GM18526 (cell line): ENCODE data around the gene CHPT1.
A peak's percentile ranks its signal among the peaks of the same experiment; 100 is the strongest.

Experiments
- POLR2A ChIP-seq: IDR thresholded peaks from 3 replicates; pipeline ENCODE4 v1.6.1; 2011; ENCODE audit not compliant: insufficient read length; ENCODE audit errors: extremely low read depth

Gene CHPT1

DNA sequence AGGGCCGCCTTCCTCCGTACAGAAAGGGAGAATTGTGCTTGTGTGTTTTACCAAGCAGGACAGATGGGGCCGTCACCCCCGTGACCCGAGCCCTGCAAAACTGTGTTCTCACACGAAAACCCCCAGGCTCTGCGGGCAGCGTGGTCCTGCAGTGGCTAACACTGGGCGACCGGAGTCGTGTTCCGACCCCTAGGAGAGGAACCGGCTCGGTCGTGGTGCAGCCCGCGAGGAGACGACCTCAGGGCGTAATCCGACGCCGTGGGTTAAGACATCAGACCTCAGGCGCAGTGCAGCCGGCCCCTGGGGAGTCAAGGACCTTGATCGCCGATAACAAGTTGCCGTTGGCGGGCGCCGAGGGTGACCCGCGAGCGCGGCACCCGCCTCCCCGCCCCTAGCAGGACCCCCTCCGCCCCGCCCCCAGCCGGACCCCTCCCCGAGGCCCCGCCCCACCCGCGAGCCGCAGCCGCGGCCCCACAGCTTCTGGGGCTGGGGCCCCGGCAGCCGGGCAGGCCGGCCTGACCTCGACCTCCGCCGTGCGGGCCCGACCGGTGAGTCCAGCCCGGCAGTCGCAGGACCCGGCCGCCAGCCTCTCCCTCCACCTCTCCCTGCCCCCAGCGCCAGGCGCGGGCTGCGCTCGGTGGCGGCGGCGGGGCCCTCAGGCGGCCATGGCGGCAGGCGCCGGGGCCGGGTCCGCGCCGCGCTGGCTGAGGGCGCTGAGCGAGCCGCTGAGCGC, at the start of gene CHPT1:
Gene CHPT1, plus strand, starts transcription at position 444 of the 733 bp plus-strand sequence. Its CDS starts 222 bp downstream, at position 666.
- peak; percentile 26 for TF ChIP-seq POLR2A

DNA sequence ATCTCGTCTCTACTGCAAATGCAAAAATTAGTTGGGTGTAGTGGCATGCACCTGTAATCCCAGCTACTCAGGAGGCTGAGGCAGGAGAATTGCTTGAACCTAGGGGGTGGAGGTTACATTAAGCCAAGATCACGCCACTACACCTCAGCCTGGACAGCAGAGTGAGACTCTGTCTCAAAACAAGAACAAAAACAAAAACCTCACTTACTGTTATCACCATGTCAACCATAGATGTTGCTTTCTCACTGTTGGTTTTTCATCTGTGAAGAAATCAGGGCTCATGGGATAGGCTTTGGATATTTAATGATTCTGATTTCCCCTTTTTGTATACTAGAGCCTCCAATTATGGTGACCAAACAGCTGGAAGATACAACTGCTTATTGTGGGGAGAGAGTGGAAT, 49.7 kb upstream of the CHPT1 start:
- TF ChIP-seq POLR2A, result no peak

- TF ChIP-seq POLR2A, result no peak
Observed at GRCh38 chr12:101648195-101648594, 49.2 kb upstream of the CHPT1 start.

GRCh38 chr12:101650346-101651117, 46.9 kb upstream of the CHPT1 start:
- no peak for TF ChIP-seq POLR2A

GRCh38 chr12:101653030-101653429, 44.4 kb upstream of the CHPT1 start:
- TF ChIP-seq POLR2A, result no peak

- no peak for TF ChIP-seq POLR2A
Observed at GRCh38 chr12:101653503-101653902, 43.9 kb upstream of the CHPT1 start.

GRCh38 chr12:101654442-101654841, 43.0 kb upstream of the CHPT1 start:
- no peak for TF ChIP-seq POLR2A

DNA sequence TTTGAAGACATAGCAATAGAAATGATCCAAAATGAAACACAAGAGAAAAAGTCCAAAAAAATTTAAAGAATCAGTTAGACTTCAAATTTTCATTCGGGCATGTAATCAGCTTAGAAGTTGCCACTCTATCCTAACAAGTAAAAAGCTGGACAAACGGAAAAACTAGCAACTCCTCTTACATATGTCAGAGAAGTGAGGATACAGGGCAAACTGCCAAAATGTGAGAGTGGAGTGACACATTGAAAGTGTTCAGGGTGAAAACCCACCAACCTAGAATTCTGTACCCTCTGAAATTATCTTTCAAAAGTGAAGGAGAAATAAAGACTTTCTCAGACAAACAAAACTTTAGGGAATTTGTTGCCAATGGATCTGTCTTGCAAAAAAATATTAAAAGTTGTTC, 42.0 kb upstream of the CHPT1 start:
- TF ChIP-seq POLR2A, result no peak

GRCh38 chr12:101663298-101663697, 34.1 kb upstream of the CHPT1 start:
- TF ChIP-seq POLR2A, result no peak

DNA sequence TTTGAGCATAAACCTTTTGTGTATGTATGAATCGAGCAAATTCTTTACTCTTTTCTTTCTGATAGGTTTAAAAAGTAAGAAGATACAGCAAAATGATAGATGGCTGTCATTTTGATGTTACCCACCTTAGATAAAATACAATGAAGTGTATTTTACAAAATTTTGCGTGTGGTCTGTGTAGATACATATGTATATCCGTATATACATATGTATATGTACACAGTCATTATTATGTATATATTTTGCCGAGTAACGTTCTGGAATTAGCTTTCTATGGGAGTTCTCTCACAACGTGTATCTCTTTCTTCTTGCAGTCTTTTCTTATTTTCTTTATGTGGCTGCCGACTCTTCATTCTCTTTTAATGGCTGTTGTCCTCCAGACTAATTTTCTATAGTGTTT, 32.4 kb upstream of the CHPT1 start:
- no peak for TF ChIP-seq POLR2A

DNA sequence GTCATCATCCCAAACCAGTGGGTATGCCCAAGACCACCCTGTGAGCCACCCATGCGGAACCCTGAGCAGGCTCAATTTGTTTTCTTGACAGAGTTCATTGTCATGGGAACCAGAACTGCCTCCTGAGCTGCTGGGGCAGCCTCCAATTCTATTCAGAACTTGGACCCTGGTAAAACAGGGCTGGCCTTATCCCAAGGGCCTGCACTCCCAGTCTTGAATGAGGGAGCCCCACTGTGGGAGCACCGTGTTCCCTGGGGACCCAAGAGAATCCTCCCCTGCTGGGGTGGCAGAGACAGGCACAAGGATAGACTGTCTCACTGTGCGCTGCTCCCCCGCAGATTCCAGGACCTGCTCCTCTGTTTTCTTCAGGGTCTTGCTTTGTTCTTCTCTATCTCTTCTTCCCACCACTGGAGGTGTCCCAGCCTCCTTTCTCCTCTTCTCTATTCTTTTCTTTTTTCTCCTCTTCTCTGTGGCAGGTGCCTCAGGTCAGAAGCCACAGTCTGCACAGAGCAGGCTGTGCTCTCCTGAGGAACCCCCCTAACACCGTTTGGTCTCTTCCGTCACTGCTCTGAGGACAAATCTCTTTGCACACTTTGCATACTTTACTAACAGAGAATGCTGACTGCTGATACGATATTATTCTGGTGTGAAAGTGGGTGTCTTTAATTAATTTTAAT, 31.2 kb upstream of the CHPT1 start:
- no peak for TF ChIP-seq POLR2A

GRCh38 chr12:101667591-101667990, 29.8 kb upstream of the CHPT1 start:
- no peak for TF ChIP-seq POLR2A

DNA sequence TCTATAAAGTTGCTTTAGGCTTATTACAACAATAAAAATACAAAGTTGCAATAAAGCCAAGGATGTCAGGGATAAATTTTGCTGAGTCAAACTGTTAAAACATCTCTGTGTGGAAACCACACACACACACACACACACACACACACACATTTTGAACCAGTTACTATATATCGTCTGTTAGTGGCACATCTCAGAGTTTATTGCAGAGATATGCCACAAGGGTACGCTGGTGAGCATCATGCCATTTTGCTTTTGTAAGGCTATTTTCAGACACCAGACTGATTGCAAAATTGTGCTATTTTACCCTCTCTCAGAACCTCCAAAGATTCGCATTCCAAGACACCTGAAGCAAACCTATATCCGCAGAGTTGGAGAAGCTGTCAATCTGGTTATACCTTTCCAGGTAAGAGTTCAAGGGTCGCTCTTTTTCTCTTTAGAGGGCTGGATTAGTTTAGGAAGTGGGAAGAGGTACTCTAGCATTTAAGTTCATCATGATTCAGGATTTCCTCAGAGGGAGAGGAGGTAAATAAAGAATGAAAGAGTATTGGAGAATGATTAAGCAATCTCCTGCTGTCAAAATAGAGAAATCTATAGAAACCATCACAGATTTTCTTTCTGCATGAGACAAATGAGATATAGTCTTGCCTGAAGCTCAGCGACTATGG, 27.3 kb upstream of the CHPT1 start:
- TF ChIP-seq POLR2A, result no peak

DNA sequence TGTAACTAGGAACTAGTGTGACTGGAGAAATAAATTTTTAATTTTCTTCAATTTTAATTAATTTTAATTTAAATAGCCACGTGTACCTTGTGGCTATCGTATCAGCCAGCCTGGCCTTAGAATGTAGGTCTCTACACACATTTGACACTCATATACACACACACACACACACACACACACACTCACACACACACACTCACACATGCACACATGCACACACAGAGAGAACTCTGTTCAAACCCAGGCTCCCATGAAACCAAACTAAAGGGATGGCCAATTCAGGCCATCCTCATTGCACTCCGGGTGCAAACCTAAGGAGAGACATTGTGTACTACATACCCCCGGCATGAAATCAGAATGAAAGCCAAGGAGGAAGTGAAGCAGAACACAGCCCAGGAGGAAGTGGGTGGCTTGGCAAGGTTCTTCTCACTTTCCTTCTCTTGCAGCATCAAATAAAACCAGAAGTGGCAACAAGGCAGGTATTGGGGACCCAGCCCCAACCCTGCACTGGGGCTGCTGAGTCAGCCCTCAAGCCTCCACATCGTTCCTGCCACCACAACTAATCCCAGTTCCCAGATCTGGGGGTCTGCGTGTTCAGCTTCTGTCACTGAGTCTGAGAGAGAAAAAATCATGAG, 26.2 kb upstream of the CHPT1 start:
- TF ChIP-seq POLR2A, result no peak

DNA sequence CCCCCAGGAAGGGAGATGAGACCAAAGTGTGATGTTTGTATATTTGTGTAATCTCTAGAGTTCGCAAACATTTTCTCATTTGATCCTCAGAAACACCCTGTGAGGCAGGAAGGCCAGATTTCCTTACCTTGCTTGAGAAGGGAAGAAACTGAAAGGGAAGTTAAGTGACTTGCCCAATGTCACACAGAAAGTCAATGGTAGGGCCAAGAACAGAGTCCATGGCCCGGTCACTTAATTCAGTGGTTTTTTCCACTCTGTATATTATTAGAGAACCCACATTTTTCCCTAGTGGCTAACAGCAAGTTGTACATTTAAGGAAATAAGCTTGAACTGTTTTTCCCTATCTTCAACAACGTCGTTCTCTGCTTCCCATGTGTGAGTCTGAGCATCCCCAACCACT, 25.6 kb upstream of the CHPT1 start:
- TF ChIP-seq POLR2A, result no peak
